ENCODE measurements around the gene SLC16A5. TPM values are rescaled to one million over a fixed set of nuclear protein-coding genes. Genes with fewer than 3 reads are reported as not detected.

SLC16A5 gene
- total RNA-seq, 1 experiment from 2014 or later, result 20.0 TPM

GRCh38 chr17:75084039-75084660 lies 3.6 kb upstream of the SLC16A5 start:
- DNase-seq (ENCODE audit: extremely low read depth, low read depth), result peak; percentile 97

GRCh38 chr17:75086496-75087181 lies 1.1 kb upstream of the SLC16A5 start:
- no peak for DNase-seq (ENCODE audit: extremely low read depth, low read depth)

DNA sequence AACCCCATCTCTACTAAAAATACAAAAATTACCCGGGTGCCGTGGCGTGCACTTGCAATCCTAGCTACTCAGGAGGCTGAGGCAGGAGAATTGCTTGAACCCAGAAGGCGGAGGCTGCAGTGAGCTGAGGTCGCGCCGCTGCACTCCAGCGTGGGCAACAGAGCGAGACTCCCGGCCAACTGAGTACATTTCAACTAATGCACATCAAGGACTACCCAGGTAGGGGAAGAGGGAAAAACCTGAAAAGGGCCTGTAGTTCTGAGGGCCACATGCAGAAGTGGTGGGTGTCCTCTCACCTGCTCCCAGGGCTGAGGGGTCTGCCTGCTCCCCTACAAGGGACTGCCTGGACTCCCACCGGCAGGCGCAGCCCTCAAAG lies 584 bp upstream of the SLC16A5 start:
- no peak for DNase-seq (ENCODE audit: extremely low read depth, low read depth)

- DNase-seq (ENCODE audit: extremely low read depth, low read depth), result no peak
These were observed 987 bp downstream of the SLC16A5 start for GRCh38 chr17:75088465-75089417.

- DNase-seq (ENCODE audit: extremely low read depth, low read depth), result no peak
These were observed 3.4 kb downstream of the SLC16A5 start for GRCh38 chr17:75090871-75091854.

DNA sequence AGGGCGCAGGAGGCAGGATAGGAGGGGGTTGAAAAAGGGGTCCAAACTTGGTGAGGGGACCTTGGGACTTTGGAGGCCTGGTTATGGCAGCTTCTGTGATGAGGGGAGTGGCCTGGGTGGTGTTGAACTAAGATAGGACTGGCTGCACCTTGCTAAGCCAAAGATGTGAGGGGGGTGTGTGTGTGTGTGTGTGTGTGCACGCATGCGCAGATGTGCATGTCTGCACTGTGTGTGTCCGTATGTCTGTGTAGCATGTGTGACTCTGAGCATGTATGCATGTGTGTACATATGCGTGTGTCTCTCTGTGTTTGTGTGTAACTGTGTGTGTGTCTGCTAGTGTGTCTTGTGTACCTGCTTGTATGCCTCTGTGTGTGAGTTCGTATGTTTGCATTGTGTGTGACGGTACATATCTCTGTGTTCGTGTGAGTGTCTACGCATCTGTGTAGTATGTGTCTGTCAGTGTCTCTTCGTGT lies 4.1 kb downstream of the SLC16A5 start:
- no peak for DNase-seq (ENCODE audit: extremely low read depth, low read depth)

DNA sequence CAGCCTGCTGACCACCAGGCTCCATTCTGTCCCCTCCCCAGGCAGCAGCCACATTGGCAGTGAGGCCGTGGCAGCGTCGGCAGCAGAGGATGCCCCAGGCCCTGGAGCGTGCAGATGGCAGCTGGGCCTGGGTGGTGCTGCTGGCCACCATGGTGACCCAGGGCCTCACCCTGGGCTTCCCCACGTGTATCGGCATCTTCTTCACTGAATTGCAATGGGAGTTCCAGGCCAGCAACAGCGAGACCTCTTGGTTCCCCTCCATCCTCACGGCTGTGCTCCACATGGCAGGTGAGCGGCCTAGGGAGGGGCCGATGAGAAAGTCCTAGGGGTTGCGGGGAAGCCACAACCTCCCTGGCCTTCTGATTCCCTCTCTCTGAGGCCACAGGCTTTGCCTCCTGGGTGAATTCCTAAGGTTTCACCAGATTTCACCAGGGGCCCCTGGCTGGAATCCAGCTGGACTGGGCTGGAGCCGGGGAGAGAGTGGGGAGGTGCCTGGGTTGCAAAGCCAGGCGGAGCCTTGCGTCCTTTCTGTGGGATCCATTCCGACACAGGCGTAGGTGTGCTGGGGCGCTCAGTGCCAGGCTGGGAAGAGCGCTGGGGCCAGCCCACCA lies 5.9 kb downstream of the SLC16A5 start:
- peak; percentile 65 for DNase-seq (ENCODE audit: extremely low read depth, low read depth)

DNA sequence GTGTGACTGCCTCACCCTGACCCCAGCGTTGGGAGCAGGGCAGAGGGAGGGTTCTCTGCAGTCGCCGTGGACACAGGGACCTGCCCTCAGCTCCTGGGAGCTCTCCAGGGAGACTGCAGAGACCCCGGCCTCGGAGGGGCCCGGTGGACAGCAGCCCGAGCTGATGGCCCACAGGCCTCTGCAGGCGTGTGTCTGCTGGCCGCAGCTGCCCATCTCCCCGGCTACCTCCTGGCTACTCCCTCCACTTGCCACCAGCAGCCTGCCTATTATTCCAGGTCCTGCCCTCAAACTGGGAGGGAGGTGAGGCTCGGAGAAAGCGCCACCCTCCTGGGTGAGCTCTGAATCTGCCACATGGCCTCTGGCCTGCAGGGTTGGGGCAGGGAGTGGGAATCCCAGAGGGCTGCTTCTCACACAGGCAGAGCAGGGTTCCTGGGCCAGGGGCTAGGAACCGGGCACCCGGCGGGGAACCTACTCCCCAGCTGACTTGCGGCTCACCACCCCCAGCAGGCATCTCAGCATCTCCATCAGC lies 7.2 kb downstream of the SLC16A5 start:
- no peak for DNase-seq (ENCODE audit: extremely low read depth, low read depth)

GRCh38 chr17:75096082-75096625 lies 8.4 kb downstream of the SLC16A5 start:
- DNase-seq (ENCODE audit: extremely low read depth, low read depth), result peak; percentile 94

- no peak for DNase-seq (ENCODE audit: extremely low read depth, low read depth)
These were observed 10.1 kb downstream of the SLC16A5 start for GRCh38 chr17:75097865-75098264.

DNA sequence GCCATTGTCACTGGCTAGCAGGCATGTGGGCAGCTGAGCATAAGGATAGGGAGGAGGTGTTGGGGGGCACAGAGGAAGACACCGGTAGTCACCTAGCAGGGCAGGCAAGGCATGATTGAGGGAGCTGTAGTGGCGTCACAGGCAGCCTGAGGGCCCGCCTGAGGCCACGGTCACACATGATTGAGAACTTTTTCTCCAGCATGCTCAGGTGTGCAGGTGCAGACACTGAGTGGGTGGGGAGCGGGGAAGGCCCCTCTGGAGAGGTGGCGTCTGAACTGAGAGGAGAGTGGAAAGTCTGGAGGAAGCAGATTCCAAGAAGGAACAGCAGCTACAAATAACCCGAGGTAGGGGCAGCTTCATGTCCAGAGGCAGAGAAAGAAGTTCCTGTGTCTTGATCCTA lies 11.1 kb downstream of the SLC16A5 start:
- DNase-seq (ENCODE audit: extremely low read depth, low read depth), result no peak

- no peak for DNase-seq (ENCODE audit: extremely low read depth, low read depth)
These were observed 12.3 kb downstream of the SLC16A5 start for GRCh38 chr17:75099881-75100595.

DNA sequence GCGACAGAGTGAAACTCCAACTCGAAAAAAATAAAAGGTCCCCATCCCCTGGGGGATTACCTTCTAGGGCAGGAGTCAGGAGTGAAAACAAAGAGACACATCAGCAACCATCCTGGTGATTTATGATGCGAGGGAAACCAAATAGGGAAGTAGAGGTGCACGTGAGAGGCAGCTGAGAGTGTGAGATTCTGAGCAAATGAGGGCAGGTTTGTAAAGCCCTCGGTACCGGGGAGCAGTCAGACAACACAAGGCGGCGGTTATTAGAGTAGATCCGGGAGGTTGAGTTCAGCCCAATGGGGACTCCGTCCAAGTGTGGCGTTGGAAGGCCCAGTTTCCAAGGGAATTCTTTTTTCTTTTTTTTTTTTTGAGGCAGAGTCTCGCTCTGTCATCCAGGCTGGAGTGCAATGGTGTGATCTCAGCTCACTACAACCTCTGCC lies 14.6 kb downstream of the SLC16A5 start:
- no peak for DNase-seq (ENCODE audit: extremely low read depth, low read depth)

- no peak for DNase-seq (ENCODE audit: extremely low read depth, low read depth)
These were observed 16.1 kb downstream of the SLC16A5 start for GRCh38 chr17:75103601-75104554.

DNA sequence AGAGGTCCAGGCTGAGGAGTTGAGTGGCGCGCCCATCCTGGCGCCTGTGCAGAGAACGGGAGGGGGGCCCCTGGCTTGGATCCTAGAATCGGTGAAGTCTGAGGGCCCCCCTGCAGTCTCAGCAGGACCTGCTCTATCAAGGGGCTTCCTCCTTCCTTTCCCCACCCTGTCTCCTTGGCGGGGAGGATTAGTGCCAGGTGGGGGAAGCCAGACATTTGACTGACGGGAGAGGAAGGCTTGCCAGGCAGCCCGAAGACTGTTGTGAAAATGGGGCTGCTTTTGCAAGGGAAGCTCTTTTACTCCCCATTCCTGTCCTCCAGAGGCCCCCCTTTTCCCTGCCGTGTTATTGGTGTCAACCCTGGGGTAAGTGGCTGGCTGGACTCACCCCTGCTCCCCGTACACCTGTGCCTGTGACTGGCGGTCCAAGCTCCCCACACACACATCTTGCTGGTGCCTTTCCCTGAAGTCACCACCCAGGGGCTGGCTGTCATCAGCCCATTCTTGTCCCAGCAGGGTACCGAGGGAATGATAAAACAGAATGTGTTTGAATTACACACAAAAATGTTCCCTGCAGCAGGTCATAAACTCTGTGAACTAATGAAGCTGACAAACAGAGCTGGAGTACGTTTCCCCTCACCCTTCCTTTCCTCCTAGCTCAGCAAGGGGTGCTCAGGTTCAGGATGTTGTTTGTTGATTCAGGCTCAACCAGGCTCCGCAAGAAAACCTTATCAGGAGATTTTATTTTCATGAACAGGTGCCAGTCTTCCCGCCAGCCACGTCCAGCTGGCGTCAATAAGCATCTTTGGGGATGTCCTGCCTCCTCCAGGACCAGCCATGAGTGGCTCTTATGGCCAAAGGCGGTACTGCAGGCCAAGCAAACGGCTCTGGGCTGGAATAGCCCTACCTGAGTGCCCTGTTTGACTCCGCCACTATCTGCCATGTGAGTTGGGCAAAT lies 17.6 kb downstream of the SLC16A5 start:
- DNase-seq (ENCODE audit: extremely low read depth, low read depth), result no peak

GRCh38 chr17:75108193-75108592 lies 20.4 kb downstream of the SLC16A5 start:
- no peak for DNase-seq (ENCODE audit: extremely low read depth, low read depth)
